Measurements from ENCODE around the gene ALDH1A3.

GRCh38 chr15:100860829-100861510 is 18.7 kb upstream of the ALDH1A3 start:
- TF ChIP-seq, protein P1, sequence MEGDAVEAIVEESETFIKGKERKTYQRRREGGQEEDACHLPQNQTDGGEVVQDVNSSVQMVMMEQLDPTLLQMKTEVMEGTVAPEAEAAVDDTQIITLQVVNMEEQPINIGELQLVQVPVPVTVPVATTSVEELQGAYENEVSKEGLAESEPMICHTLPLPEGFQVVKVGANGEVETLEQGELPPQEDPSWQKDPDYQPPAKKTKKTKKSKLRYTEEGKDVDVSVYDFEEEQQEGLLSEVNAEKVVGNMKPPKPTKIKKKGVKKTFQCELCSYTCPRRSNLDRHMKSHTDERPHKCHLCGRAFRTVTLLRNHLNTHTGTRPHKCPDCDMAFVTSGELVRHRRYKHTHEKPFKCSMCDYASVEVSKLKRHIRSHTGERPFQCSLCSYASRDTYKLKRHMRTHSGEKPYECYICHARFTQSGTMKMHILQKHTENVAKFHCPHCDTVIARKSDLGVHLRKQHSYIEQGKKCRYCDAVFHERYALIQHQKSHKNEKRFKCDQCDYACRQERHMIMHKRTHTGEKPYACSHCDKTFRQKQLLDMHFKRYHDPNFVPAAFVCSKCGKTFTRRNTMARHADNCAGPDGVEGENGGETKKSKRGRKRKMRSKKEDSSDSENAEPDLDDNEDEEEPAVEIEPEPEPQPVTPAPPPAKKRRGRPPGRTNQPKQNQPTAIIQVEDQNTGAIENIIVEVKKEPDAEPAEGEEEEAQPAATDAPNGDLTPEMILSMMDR (conservative IDR thresholded peaks at IDR 0.05; ENCODE audit: low read depth, low read length) = no peak
- no peak for TF ChIP-seq EZH2phosphoT487 (IDR thresholded peaks at IDR 0.05; ENCODE audit: borderline replicate concordance, low read length)
- no peak for TF ChIP-seq EZH2 (IDR thresholded peaks at IDR 0.05; ENCODE audit: low read length, unreplicated experiment)

Data from PC-3 (cell line).